NCI-H187 (cell line): ENCODE measurements around the gene SLC6A8.
A peak's percentile ranks its signal among the peaks of the same experiment; 100 is the strongest.

Experiments
- DNase-seq, 2 experiments: peaks; one replicate each; lab custom pipeline; 2025; lab: John Stamatoyannopoulos, UW

Gene SLC6A8

DNA sequence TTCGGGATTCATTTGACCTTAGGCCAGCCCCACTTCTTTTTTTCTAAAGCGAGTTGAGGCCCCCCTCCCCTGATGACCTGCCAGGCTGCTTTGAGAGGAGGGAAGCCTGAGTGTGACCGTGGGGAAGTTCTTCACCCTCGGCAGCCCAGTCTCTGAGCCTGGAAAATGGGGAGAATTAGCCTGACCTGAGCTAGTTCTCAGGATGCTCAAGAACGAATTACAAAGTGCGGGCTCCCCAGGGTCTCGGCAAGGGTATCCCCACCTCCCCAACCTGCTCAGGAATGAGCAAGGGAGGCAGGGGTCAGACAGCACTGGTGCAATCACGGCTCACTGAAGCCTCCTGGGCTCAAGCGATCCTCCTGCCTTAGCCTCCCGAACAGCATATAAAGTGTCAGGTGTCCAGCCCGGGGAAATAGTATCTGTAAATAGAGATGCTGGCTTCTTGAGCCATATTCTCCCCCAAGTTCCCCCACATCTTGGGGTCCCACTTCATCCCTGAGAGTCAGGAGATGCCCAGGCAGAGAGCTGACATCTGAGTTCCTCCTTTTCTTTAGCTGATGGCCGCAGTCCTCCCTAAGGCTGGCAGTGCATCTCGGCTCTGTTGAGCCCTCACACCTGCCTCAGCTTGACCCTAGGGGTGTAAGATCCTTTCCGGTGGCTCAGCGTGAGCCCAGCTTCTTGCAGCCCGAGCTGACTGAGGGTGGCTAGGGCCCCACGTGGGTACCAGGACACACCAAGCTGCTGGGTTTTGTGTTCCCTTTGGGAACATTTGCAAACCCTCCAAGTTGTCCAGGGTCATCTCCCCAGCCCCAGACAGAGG is 39.2 kb upstream of the SLC6A8 start:
- no peak for DNase-seq

- peak; percentile 14 to 32 for DNase-seq
Observed at GRCh38 chrX:153649178-153649914, 38.4 kb upstream of the SLC6A8 start.

- DNase-seq = no peak
Observed at GRCh38 chrX:153649915-153650782, 37.6 kb upstream of the SLC6A8 start.

DNA sequence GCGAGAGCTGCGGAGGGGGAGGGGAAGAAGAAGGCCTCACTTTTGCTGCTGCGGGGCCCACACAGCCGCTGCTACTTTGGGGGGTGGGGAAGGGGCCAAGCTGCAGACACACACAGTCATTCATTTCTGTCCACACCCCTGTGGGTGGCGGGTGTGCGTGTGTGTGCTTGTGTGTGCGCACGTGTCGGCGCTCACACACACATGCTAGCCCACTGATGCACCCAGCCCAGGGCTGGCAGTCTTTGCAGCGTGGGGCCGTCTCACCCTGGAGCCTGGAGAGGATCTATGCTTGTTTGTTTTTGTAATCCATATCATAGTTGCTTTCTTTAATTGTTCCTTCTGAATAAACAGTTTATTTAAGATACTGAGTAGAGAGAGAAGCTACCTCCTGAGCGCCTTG is 36.8 kb upstream of the SLC6A8 start:
- DNase-seq = no peak

DNA sequence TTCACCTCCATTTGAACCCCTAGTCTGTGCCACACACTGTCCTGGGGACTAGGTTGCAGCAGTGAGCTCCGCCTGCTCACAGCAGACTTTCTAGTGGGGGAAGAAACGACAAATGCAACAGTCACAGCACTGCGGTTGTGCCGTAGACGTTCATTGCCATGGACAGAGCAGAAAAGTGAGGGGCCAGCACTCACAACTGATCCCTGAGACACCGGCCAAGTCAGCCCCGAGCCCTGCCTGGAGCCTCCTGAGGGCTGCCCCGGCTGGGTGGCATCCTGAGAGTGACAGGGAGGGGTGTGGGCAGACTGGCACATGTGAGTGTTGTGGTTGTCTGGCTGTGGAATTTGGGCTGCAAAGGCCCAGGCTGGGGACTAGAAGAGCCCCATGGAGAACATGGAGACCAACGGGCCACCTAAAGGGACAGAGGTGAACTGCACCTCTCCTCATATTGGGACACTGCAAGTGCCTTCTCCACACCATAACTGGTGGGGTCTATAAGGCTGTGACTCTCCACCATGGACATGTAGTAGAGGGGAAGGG is 36.1 kb upstream of the SLC6A8 start:
- DNase-seq = no peak

DNA sequence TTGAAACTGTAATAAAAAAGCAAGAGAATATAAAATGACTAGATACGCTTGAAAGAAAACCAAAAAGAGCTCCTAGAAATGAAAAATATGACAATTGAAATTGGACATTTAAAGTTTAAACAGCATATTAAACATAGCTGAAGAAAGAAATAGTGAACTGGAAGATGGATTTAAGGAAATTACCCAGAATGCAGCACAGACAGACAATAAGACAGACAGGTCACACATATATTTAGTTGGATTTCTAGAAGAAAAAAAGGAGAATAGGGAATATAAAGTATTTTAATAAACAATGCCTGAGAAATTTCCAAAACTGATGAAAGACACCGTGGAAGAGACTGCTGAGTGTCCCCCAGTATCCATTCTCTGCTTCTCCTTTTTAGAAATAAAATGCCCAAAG is 34.2 kb upstream of the SLC6A8 start:
- no peak for DNase-seq

DNA sequence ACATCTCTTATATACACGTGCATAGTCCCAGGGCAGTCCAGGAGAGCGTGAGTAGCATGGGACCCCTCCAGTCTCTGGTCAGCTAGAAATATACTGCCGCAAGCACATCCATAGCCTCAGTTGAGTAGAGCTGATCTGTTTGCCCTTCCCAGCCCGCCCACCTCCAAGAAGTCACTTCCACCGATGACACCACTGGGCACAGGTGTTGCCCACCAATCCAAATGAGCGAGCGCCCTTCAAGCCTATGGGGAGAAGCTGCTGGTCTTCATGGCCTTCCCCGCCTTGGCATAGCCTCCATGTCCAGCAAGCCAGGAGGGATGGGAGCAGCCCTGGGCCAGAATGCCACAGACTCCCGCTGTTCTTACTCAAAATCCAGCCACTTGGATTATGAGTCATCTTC is 30.6 kb upstream of the SLC6A8 start:
- DNase-seq = no peak

DNA sequence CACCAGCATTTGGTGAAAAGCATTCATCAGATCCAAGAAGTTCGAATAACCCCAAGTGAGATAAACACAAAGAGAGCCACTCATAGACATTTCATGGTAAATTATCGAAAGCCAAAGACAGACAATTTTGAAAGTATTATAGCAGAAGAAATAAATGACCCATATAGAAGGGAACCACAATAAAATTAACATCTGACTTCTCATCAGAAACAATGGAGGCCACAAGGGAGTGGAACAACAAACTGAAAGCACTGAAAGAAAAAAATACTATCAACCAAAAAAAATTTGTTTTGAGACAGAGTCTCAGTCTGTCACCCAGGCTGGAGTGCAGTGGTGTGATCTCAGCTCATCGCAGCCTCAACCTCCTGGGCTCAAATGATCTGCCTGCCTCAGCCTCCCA is 28.5 kb upstream of the SLC6A8 start:
- no peak for DNase-seq

GRCh38 chrX:153662266-153662665 is 25.5 kb upstream of the SLC6A8 start:
- no peak for DNase-seq

- no peak for DNase-seq
Observed at GRCh38 chrX:153665726-153666306, 21.9 kb upstream of the SLC6A8 start.

GRCh38 chrX:153667281-153667955 is 20.3 kb upstream of the SLC6A8 start:
- no peak for DNase-seq

DNA sequence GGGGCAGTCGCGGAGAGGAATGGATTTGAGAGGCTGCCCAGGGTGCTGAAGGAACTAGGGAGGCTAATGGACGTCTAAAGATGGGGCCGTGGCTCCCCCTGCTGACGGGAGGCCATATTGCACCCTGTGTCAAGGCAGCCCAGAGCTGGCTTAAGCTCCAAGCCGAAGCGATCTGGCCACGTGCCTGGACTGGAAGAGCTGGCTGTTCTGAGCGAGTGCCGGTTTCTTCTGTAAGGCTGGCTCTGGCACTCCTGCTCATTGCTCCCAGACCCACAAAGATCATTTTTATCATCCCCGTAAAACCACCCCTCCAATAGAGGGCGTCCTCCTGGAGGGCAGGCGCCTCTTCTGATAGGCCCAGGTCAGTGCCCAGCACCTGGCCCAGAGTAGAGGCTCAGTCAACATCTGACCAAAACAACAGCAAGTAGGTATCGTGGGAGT is 19.8 kb upstream of the SLC6A8 start:
- DNase-seq = peak; percentile 71 to 85

DNA sequence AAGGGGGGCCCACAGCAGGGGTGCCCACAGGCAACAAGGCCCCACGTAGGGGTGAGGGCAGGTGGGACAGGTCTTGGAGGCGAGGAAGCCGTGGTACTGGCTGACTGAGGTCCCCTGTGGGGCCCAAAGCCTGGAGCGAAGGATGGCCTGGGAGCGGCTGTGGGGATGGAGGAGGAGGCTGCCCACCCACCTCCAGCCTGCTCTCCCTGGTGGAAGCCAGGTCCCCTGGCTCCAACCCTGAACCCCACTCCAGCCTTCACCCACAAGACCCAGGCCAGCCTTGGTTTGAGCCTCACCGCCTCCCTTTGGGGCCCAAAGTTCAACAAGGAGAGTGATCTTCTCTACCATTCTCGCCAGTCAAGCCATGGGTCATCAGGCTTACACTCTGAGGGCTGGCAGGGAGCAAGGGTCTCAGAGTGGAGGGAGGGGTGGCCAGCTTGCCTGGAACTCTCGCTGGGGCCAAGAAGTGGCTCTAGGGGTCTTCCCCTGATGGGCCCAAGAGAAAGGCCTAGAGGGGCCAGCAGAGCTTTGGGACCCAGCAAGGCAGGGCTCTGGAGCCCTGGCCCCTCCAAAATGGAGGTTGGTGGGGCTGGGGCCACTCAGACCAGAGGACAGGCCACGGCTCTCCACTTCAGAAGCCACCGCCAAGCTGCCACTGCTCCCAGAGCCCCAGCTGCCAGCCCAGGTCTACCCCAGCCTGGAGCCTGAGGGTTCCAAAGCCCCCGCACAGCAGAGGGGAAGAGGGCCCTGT is 19.1 kb upstream of the SLC6A8 start:
- no peak for DNase-seq

- DNase-seq = no peak
Observed at GRCh38 chrX:153669174-153669890, 18.4 kb upstream of the SLC6A8 start.

DNA sequence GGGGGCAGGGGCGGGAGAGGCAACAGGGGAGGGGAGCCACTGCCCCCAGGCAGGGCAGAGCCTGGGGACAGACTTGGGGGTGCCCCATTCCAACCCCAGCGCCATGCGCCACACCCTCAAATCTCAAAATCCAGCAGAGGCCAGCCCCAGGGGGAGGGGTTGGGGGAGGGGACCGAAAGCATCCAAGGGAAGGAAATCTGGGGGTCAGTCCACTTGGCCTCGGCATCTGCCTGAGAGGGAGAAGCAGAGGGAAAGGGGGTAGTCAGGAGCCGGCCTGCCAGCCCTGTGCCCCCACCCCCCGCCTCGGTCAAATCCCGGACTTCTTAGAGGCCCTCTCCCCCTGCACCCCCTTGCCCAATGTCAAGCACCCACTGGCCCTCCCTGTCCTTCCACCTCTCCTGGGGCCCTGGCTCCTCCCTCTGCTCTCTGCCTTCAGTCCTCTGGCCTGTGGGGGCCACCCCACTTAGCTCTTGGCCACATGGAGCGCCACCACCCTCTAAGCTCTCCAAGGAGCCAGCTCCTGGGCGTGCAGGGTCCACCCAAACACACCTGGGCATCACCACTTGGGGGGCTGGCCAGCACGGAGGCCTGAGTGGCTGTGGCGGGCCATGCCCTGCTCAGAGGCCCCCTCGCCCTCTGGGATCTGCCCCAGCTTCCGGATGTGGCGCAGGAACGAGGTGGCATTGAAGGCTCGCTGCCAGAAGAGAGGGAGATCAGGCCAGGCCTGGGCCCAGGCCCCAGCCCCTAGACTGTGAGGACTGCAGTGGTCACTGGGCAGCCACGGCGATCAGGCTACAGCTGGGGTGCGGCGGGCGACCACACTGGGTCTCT is 17.6 kb upstream of the SLC6A8 start:
- no peak for DNase-seq

- DNase-seq = no peak
Observed at GRCh38 chrX:153670748-153671588, 16.8 kb upstream of the SLC6A8 start.

DNA sequence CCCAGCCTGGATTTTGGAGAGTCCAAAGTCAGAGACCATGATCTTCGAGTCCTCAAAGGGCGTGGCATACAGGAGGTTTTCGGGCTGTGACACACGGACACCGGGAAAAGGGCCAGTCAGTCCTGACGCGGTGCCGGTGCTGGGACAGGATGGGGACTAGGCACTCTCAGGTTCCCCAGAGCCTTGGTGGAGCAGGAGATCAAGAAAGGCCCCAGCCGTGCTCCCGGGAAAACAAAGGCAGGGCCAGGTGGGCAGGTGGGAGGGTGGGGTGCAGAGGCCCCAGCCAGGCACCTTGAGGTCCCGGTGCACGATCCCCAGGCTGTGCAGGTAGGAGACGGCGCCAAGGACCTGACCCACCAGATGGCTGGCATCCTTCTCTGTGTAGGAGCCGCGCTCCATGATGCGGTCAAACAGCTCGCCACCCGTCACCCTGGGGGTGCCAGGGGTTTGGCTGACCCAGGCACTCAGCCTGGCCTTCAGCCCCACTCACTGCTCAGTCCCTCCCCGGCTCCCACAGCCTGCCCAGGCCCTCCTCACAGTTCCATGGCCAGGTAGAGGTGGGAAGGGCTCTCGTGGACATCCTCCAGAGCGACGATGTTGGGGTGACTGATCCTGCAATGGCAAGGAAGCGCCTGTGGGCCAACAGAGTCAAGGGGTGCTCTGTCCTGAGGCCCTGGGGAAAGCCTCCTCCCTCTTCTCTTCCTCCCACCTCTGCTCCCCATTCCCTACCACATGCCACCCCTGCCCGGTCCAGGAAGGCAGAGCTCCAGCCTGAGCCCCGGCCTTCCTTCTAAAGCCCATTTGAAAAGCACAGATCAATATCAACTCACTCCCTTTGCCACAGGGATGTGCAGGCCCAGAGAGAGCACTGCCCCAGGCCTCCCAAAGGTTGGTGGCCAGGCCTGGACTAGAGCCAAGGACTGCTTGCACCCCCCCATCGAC is 15.9 kb upstream of the SLC6A8 start:
- DNase-seq = no peak
